Pericardium fibroblast (primary cell): ENCODE measurements around the gene PDE8B. TPM values are rescaled to one million over a fixed set of nuclear protein-coding genes. Genes with fewer than 3 reads are reported as not detected.

Source experiments
- total RNA-seq: library from RNA; depleted of rRNA; stranded (reverse); fragments of >200 nt; gene quantifications from 2 replicates; pipeline ENCODE4 v1.2.3, GENCODE V29; 2015

Gene PDE8B, protein sequence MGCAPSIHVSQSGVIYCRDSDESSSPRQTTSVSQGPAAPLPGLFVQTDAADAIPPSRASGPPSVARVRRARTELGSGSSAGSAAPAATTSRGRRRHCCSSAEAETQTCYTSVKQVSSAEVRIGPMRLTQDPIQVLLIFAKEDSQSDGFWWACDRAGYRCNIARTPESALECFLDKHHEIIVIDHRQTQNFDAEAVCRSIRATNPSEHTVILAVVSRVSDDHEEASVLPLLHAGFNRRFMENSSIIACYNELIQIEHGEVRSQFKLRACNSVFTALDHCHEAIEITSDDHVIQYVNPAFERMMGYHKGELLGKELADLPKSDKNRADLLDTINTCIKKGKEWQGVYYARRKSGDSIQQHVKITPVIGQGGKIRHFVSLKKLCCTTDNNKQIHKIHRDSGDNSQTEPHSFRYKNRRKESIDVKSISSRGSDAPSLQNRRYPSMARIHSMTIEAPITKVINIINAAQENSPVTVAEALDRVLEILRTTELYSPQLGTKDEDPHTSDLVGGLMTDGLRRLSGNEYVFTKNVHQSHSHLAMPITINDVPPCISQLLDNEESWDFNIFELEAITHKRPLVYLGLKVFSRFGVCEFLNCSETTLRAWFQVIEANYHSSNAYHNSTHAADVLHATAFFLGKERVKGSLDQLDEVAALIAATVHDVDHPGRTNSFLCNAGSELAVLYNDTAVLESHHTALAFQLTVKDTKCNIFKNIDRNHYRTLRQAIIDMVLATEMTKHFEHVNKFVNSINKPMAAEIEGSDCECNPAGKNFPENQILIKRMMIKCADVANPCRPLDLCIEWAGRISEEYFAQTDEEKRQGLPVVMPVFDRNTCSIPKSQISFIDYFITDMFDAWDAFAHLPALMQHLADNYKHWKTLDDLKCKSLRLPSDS
- 0.09 and 0.47 TPM in 2 replicates for total RNA-seq

DNA sequence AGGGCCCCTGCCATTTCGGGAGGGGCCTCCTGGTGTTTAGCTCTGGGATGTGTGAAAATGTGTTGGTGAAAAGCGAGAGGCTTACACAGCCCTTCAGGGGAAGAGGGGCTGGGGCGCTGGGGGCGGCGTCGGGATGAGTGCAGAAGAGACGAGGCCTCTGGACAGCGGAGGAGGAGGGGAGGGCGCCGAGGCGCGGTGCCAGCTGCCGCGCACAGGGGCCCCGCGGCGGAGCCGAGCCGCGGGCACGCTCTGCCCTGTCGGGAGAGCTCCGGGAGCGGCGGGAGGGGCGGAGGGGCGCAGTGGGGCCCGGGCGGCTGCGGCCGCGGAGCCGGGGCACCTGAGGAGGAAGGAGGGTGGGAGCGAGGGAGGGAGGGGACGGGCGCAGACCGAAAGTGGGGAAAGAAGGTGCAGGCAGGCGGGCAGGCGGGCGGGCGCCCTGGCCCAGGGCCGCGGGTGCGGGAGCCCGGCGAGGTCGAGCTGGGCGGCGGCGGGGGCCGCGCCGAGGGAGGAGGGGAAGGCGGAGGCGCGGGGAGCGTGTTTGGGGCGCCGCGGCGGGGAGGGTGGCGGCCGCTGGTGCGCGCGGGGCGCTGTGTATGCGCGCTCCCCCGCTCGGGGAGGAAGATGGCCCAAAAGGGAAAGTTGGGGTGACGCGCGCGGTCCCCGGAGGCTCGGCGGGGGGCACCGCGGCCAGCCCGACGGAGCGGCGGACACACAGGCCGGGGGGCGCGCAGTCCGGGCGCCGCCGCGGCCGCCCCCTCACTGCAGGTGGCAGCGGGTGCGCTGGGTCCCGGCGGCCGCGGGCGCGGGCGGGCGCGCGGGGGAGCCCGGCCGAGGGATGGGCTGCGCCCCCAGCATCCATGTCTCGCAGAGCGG is at the start of gene PDE8B:
TSS of gene PDE8B (plus strand) at position 590 of the 873 bp plus-strand sequence. CDS start at position 836, 246 bp downstream.

Other genes with a start within 250 kb of the PDE8B start
- gene AGGF1, start 180.3 kb upstream of the PDE8B start, total RNA-seq: 15.7 and 16.8 TPM in 2 replicates
- gene ZBED3, start 123.4 kb upstream of the PDE8B start, total RNA-seq: 1.6 and 18.1 TPM in 2 replicates